Measurements from ENCODE around the gene LINS1. TPM values are rescaled to one million over a fixed set of nuclear protein-coding genes. Genes with fewer than 3 reads are reported as not detected.

Gene LINS1
- total RNA-seq, 1 donor from 2014 or later, result 16.2 TPM

- Mint-ChIP-seq H3K27ac (no peak overlapping the region), H3K27me3 (no peaks in the 10 kb centered on the region), H3K4me3 (no peak overlapping the region), H3K4me1 (ENCODE audit: unreplicated experiment) (no peaks in the 10 kb centered on the region), H3K9me3 (no peaks in the 10 kb centered on the region), H3K36me3 (peaks cover 26% of the 10 kb centered on the region)
- TF ChIP-seq, protein P1, sequence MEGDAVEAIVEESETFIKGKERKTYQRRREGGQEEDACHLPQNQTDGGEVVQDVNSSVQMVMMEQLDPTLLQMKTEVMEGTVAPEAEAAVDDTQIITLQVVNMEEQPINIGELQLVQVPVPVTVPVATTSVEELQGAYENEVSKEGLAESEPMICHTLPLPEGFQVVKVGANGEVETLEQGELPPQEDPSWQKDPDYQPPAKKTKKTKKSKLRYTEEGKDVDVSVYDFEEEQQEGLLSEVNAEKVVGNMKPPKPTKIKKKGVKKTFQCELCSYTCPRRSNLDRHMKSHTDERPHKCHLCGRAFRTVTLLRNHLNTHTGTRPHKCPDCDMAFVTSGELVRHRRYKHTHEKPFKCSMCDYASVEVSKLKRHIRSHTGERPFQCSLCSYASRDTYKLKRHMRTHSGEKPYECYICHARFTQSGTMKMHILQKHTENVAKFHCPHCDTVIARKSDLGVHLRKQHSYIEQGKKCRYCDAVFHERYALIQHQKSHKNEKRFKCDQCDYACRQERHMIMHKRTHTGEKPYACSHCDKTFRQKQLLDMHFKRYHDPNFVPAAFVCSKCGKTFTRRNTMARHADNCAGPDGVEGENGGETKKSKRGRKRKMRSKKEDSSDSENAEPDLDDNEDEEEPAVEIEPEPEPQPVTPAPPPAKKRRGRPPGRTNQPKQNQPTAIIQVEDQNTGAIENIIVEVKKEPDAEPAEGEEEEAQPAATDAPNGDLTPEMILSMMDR (conservative IDR thresholded peaks at IDR 0.05), result peak; percentile 74
- DNase-seq (ENCODE audit: extremely low spot score, unreplicated experiment), result no peak
These were observed 29.5 kb downstream of the LINS1 start for GRCh38 chr15:100572362-100572983.

- H3K27me3 Mint-ChIP-seq, result no peaks in the 10 kb centered on the region
- H3K4me1 Mint-ChIP-seq (ENCODE audit: unreplicated experiment), result no peaks in the 10 kb centered on the region
- TF ChIP-seq, protein P1 (conservative IDR thresholded peaks at IDR 0.05), result no peak
- H3K27ac Mint-ChIP-seq, result no peak overlapping the region
- no peak for DNase-seq (ENCODE audit: extremely low spot score, unreplicated experiment)
- H3K9me3 Mint-ChIP-seq, result no peaks in the 10 kb centered on the region
- no peak overlapping the region for H3K4me3 Mint-ChIP-seq
- peaks cover 26% of the 10 kb centered on the region for H3K36me3 Mint-ChIP-seq
These were observed 30.3 kb downstream of the LINS1 start for GRCh38 chr15:100571592-100572167.

DNA sequence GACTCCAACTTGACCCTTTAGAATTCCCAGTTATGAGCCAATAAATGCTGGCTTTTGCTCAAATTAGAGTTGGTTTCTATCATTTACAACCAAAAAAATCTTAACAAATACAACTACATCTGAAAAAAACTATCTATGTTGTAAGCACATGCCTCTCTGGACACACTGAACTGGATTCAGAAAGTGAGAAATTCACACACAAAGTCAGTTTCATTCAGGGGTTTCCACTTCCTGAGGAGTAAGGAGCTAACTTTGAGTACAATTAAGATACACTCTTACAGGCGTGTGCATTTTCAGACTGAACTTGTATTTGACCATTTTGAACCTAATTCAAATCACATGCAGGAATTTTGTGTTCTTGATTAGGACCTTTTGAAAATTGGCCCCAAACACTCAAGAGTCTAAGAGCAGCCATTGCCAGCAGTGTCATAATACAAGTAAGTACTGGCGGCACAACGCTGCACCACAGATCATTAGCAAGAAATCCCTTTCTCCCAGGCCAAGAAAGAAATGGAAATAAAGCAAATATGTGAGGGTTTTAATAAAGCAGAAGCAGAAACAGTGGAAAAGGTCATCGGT is 31.2 kb downstream of the LINS1 start:
- Mint-ChIP-seq H3K27ac (no peak overlapping the region), H3K4me3 (no peak overlapping the region), H3K36me3 (peaks cover 20% of the 10 kb centered on the region), H3K9me3 (no peaks in the 10 kb centered on the region), H3K4me1 (ENCODE audit: unreplicated experiment) (no peaks in the 10 kb centered on the region), H3K27me3 (no peaks in the 10 kb centered on the region)
- TF ChIP-seq, protein P1 (conservative IDR thresholded peaks at IDR 0.05), result no peak
- no peak for DNase-seq (ENCODE audit: extremely low spot score, unreplicated experiment)

- no peaks in the 10 kb centered on the region for H3K27me3 Mint-ChIP-seq
- TF ChIP-seq, protein P1 (conservative IDR thresholded peaks at IDR 0.05), result no peak
- no peak for DNase-seq (ENCODE audit: extremely low spot score, unreplicated experiment)
- H3K4me3 Mint-ChIP-seq, result no peak overlapping the region
- H3K9me3 Mint-ChIP-seq, result no peaks in the 10 kb centered on the region
- H3K36me3 Mint-ChIP-seq, result peaks cover 20% of the 10 kb centered on the region
- no peaks in the 10 kb centered on the region for H3K4me1 Mint-ChIP-seq (ENCODE audit: unreplicated experiment)
- H3K27ac Mint-ChIP-seq, result no peak overlapping the region
These were observed 31.7 kb downstream of the LINS1 start for GRCh38 chr15:100570275-100570674.

DNA sequence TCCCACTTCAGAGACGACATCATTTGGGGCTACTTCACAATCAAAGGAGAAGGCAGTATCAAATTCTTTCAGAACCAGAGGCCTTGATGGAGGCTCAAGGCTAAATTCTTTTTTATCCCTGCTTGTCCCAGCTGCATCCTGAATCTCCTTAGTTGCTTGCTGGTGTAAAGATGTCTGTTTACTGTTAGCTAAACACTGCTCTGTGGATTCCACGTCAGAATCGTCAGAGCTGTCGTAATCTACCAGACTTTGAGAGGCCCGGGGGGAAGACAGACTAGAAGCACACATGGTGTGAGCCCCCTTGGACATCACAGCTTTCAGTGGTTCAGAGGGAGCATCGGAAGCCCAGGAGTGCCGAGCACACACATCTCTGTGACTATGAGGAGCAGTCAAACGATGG is 32.6 kb downstream of the LINS1 start:
- Mint-ChIP-seq H3K4me1 (ENCODE audit: unreplicated experiment) (no peaks in the 10 kb centered on the region), H3K4me3 (no peak overlapping the region), H3K36me3 (peaks cover 20% of the 10 kb centered on the region), H3K9me3 (no peaks in the 10 kb centered on the region), H3K27ac (no peak overlapping the region), H3K27me3 (no peaks in the 10 kb centered on the region)
- DNase-seq (ENCODE audit: extremely low spot score, unreplicated experiment), result no peak
- TF ChIP-seq, protein P1 (conservative IDR thresholded peaks at IDR 0.05), result no peak

Data from type B pancreatic cell (in vitro differentiated cells).